ENCODE measurements around the gene MUC21. TPM values are rescaled to one million over a fixed set of nuclear protein-coding genes. Genes with fewer than 3 reads are reported as not detected.

Gene MUC21
- polyA plus RNA-seq, 1 of the 3 experiments (the other 2 are of a cell fraction), result not detected

- no peak overlapping the region for H3K4me3 ChIP-seq (ENCODE audit: low read depth in 2 of 2, low read length in 1 of 2)
- H3K9ac ChIP-seq, result no peak overlapping the region
- no peaks in the 10 kb centered on the region for H3F3A ChIP-seq (replicated peaks; ENCODE audit: insufficient read depth)
- 34% methylated on average over 3 of the region's 5 CpGs for WGBS (ENCODE audit: low lambda C conversion rate)
- no peaks in the 10 kb centered on the region for H3K36me3 ChIP-seq (replicated peaks in 1 of 2; ENCODE audit: control insufficient read depth in 1 of 2, insufficient read depth in 2 of 2, low read length in 1 of 2)
- H3K4me1 ChIP-seq (ENCODE audit: control insufficient read depth in 1 of 2, insufficient read depth in 2 of 2, low read depth in 1 of 2, low read length in 1 of 2), result no peaks in the 10 kb centered on the region; a peak in 1 of 4 replicates
- POLR2A ChIA-PET, result no interaction called here
- no peak for DNase-seq
- no peak overlapping the region for H2AFZ ChIP-seq (ENCODE audit: low read depth)
- H3K9me3 ChIP-seq, result no peaks in the 10 kb centered on the region
- CTCF ChIA-PET, result interaction anchor here (0.6 to 1.2 kb wide), 3 partner anchors 46 to 1593 kb away, joined by 3 read pairs; no protein-coding TSS in a partner anchor
- no peaks in the 10 kb centered on the region for H3K9me2 ChIP-seq
- no peaks in the 10 kb centered on the region for H3K79me2 ChIP-seq (ENCODE audit: insufficient read depth)
- TF ChIP-seq JUND (IDR thresholded peaks at IDR 0.05) (no peak), NRF1 (IDR thresholded peaks at IDR 0.05; ENCODE audit: low read depth, low read length) (no peak), MEF2A (IDR thresholded peaks at IDR 0.05; ENCODE audit: borderline replicate concordance, low read depth) (no peak), GABPA (IDR thresholded peaks at IDR 0.05; ENCODE audit: low read depth) (no peak), MXI1 (IDR thresholded peaks at IDR 0.05; ENCODE audit: low read depth, low read length) (no peak), TAF1 (IDR thresholded peaks at IDR 0.05; ENCODE audit: borderline replicate concordance, low read depth, low read length) (no peak), RAD21 (IDR thresholded peaks at IDR 0.05; ENCODE audit: low read length) (no peak), ELF1 (IDR thresholded peaks at IDR 0.05) (no peak), CHD2 (IDR thresholded peaks at IDR 0.05; ENCODE audit: low read length, partially characterized antibody) (no peak), REST (IDR thresholded peaks at IDR 0.05; ENCODE audit: low read depth, low read length) (no peak), NFIC (IDR thresholded peaks at IDR 0.05; ENCODE audit: borderline replicate concordance) (no peak), MAX (IDR thresholded peaks at IDR 0.05; ENCODE audit: low read depth) (no peak), TEAD4 (IDR thresholded peaks at IDR 0.05; ENCODE audit: borderline replicate concordance, insufficient read depth) (no peak), RCOR1 (IDR thresholded peaks at IDR 0.05; ENCODE audit: low read length) (no peak), CTCF (IDR thresholded peaks at IDR 0.05) (no peak), YY1 (IDR thresholded peaks at IDR 0.05; ENCODE audit: low read depth) (no peak), SMC3 (IDR thresholded peaks at IDR 0.05; ENCODE audit: low read depth, low read length) (no peak), RXRA (IDR thresholded peaks at IDR 0.05; ENCODE audit: borderline replicate concordance, low read depth) (no peak), SIN3A (IDR thresholded peaks at IDR 0.05; ENCODE audit: borderline replicate concordance, low read depth, low read length) (no peak), USF2 (IDR thresholded peaks at IDR 0.05; ENCODE audit: borderline replicate concordance, low read depth, low read length) (no peak)
- H3K4me2 ChIP-seq, result no peak overlapping the region
- no peaks in the 10 kb centered on the region; the same call in 1 of the 2 replicates for H3K27me3 ChIP-seq (ENCODE audit: insufficient read depth)
- H4K20me1 ChIP-seq (ENCODE audit: insufficient read depth), result no peaks in the 10 kb centered on the region
- H3K27ac ChIP-seq (ENCODE audit: low read depth in 2 of 2, low read length in 1 of 2), result no peak overlapping the region
Measured at GRCh38 chr6:30965140-30965601, 18.3 kb upstream of the MUC21 start.

Measured in SK-N-SH (cell line).